GM19467 (cell line): ENCODE data around the gene SLC35B4.
"Not testable (repeated sequence)": the region's sequence is repeated elsewhere in the genome, so short reads cannot be mapped to it uniquely, and the experiment has no call there.

ENCODE experiments used
- ATAC-seq: cut with Tn5 transposase; IDR thresholded peaks from one replicate; pipeline ENCODE4 v1.9.1; 2021; ENCODE audit warnings: mild to moderate bottlenecking, moderate library complexity; ENCODE audit not compliant: unreplicated experiment

The SLC35B4 gene

DNA sequence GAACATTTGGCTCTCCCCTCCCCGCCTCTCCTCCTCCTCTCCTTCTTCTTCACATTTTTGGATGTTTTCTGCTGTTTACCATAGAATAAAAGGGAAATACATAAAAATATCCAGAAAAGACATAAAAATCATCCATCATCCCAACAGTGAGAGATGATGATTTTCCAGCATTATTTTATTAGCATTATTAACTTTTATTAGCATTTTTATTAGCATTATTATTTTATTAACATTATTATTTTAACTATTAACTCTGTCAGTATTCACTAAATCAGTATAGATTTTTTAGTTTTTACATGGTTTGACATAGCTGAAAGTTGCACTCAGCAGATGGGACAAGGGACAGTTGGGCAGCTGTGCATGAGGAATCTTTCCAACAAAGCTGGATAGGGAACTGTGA, 16.2 kb upstream of the SLC35B4 start:
- no peak for ATAC-seq

DNA sequence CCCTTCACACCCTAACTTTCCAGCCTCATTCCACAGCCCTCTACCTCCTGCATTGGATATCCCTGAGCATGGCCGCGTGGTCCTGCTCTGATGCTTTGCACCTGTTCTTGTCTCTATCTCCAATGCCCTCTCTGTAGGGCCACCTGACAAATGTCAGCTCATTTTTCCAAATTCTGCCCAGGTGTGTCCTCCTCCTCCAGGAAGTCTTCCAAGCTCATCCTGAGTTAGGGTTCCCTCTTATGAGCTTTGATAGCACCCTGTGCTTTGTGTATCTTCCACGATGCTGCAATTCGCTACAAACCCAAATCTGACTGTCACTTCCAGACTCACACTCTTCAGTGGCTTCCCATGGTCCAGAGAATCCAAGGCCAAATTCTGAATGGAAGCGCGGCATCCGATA, 14.7 kb upstream of the SLC35B4 start:
- ATAC-seq: no peak

DNA sequence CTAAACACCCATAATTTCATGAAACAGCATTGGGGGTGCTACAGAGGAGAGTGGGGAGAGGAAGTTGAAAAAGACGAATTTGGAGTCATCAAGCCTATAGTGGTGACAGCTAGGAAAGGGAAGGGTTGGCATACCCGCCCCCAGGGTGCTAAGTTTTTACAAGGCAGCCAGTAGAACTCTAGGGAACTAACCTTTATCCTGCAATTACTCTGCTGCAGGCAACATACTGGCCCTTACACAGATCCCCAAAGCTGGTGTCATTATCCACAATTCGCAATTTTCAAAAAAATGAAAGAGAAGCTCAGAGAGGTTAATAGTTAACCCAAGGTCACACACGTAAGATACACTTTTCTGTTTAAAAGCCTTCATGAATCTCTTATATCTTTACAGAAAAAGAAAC, 14.2 kb upstream of the SLC35B4 start:
- ATAC-seq: no peak

DNA sequence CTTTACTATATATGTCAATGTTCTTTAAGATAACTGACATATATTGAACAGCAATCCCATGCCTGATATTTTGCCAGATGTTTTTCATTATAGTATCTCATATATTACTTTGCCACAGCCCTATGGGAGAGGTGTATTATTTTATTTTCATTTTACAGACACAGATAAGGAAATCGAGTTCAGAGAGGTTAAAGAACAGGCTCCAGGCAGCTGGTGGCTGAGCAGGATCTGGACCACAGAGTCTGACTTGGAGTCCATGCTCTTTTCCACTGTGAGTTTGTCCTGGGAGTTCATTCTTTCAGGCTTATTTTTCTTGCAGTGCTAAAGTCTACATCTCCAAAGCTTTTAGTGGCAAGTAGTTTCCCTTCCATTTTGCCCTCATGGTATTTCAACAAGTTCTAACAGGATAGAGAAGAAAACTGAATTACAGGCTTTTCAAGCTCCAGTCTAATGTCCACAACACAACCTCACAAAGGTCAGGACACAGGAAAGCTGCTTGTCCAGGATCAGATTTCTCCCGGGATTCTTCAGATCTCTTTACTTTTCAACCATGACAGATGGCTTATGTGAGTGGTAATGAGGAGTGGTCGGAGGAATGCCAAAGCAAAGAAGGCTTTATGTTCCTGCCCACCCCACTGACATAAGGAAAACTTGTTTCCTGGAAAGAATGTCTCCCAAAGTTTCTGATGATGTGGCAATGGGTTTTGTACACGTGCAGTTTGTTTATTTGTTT, 13.1 kb upstream of the SLC35B4 start:
- no peak for ATAC-seq

DNA sequence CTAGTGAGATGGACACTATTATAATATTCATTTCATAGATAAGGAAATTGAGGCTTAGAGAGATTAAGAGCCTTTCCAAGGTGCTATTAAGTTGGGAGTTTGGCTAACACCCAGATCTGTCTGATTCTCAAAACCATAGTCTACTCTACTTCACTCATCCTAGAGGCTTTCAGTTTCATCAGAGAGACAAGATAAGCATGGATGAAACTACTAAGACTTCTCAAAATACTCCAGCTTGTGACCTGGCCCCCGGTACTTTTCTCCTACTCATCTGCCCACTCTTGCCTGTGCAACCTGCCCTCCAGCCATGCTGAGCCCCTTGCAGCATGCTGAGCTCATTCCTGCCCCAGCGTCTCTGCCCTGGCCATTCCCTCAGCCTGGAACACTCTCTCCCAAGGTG, 12.2 kb upstream of the SLC35B4 start:
- ATAC-seq: no peak

DNA sequence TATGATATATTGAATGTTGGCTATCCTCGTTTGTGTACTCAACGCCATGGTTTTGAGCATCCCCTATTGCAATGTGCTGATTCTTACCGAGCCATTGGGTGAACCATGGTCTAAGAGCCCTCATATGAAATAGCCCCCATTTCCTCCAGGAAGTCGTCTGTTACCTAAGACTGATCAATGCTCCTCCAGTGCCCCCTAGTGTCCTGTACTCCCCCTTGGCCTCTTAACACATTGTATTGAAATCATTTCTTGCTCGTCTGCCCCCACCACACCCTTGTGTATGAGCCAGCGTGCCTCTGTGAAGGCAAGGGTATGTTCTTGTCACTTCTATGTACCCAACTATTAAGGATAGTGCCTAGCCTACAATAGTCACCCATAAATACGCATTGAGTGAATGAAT, 11.2 kb upstream of the SLC35B4 start:
- ATAC-seq: no peak

DNA sequence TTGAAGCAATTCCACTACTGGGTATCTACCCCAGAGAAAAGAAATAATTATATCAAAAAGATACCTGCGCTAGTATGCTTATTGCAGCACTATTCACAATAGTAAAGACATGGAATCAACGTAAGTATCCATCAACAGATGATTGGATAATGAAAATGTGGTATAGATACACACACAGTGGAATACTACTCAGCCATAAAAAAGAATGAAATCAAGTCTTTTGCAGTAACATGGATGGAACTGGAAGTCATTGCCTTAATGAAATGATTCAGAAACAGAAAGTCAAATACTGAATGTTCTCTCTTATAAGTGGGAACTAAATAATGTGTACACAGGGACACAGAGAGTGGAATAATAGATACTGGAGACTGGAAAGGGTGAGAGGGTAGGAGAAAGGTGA, 7.4 kb upstream of the SLC35B4 start:
- no peak for ATAC-seq

DNA sequence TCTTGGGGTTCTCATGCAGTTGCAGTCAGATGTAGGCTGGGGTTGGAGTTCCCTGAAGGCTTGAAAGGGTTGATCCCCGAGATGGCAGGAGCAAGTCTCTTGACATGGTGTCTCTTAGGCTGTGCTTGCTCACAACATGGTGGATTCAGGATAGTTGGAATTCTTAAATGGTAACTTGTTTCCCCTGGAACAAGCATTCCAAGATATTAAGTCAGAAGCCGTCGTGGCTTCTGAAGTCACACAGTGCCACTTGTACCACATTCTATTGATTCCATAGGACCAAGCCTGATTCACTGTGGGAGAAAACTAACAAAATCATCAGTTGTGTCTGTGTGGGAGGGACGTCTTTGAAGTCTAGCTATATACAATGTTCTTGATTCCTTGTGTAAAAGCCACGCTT, 3.5 kb upstream of the SLC35B4 start:
- no peak for ATAC-seq

DNA sequence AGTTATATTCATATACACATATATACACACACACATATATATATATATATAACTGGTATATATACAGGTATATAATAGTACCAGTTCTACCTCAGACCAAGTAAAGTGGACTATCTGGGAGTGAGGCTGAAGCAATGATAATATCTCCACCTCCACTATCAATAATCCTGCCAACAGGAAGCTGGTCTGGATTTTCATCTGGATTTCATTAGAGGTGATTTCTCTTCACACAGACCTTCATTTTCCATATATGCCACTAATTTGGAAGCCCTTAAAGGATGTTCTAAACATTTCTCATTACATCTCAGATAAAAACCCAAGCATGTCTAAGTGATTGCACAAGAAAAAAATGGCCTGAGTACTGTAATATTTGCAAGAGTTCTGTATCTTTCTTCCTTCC, 1.7 kb upstream of the SLC35B4 start:
- ATAC-seq: no peak

DNA sequence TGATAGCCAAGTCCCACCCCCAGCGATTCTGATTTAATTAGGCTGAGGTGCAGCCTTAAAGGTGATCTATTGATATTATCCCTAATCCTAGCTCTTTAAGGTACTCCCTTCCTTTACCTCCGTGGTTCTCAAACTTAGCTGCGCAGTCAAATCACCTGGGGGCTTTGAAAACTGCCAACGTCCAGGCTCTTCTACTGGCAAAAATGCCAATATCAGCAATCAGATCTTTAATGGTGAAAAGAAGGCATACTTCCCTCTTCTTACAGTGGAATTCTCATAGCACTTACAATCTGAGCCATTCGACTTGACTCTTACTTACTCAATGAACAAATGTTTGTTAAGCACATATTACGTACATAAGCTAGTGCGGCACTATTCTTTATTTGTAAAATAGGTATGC, 704 bp upstream of the SLC35B4 start:
- no peak for ATAC-seq

DNA sequence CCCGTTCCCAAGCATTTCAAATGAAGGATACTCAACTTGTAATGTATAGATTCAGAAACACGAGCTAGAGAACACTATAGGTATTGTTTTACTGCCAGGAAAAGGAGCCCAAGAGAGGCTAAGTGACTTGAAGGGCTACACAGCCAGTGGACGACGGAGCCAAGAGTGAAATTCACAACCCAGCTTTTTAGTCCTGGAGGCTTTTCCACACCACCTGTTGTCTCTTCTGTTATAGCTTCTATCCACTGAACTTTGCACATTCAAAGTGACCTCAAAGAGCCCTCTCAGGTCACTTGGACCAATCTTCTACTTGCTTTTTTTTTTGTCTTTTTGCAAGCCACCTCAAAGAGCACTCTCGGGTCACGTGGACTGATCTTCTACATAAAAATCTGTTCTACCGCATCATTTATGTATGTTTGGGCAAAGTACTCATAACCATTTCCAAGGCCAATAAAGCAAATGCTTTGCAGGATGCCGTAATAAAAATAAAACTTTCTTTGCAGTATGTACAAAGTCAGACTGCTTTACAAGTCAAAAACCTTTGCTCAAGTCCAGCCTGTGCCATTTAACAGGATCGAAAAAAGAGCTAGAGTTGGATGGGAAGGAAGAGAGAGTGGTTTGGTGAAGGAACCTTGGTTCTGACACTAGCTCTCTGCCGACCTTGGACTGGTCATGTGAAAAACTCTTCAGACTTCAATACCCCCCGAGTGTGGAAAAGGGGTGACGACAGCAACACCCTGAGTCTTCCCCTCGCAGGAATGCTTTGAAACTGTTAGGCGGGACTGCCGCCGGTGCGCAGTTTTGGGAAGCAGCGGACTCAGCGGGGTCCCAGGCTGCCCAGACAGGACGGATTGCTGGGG, 821 bp downstream of the SLC35B4 start:
- ATAC-seq: no peak

DNA sequence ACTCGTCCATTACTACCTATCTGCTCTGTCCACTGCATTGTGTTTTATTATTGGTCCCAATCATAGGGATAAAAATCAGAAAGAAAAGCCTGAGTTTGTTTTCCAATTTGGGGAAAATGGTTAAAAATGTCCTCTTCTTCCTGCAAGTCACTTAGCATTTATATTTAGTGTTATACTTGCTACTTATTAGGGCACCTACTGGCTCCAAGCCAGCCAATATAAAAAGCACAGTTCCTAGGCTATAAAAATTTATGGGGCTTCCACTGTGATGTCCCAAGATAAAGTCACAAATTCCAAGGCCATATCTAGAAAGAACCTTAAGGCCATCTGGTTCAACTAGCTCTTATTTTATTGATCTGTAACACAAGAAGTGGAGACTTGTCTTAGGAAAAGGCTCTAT, 3.2 kb downstream of the SLC35B4 start:
- ATAC-seq: no peak

DNA sequence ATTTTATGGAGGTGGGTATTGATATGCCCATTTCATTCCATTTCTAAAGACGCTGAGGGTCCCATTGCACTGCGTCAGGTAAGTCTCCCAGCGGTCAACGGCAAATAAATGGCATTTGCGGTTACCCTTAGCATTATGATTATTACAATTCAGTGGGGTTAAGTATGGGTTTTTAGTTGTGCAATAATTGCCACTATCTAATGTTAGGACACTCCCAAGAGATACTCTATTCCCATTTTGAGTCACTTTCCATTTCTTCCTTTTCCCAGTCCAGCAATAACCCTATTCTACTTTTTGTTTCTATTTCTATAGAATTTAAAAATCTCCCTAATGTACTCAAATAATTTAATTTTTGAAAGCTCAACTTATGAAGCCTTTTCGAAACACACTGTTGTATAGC, 4.0 kb downstream of the SLC35B4 start:
- no peak for ATAC-seq

DNA sequence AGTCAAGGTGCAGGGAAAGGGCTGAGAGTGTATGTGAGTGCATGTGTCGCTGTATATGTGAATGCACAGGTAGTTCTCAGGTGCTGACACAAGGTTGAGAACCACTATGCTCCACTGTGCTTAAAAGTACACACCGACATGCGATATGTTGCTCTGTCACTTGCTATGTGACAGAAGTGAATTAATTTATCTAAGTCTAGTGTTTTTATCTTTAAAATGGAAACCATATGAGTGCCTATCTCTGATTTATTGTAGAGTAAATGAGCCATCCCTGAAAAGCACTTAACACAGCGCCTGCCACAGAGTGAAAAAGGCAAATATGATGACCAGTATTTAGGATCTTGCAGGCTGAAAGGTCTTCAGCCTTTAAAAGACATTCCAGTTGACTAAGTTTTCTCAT, 4.9 kb downstream of the SLC35B4 start:
- ATAC-seq: no peak

DNA sequence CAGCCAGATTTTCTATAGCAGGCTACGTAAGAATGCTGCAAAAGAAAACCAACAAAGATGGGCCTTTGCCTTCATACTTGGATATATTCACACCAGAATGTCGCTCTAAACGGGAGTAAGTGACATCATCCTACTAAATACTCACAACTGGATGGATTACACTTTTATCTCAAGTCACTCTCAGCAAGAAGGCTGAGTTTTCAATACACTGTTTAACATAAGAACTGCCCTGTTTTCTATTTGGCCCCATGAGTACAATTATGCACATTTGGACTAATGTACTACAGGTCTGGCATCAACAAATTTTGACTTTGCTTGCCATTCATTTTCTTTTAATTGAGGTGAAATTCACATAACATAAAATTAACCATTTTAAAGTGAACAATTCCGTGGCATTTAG, 8.2 kb downstream of the SLC35B4 start:
- ATAC-seq: no peak

DNA sequence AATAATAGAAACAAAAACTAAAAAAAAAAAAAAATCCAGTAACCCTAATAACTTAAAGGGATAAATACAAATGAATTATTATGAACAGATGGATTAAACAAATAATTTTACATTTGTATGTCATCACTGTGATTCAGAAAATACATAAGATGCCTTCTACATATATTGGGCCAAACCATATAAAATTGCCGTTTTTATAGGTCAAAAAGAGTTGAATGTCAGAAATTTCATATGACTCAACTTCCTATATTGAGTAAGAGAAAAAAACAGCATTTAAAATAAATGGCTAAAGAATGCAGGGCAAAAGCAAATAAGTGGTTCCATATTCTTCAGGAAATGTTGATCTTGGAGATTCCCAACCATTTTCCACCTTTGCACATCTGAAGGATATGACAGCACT, 9.4 kb downstream of the SLC35B4 start:
- ATAC-seq: no peak

DNA sequence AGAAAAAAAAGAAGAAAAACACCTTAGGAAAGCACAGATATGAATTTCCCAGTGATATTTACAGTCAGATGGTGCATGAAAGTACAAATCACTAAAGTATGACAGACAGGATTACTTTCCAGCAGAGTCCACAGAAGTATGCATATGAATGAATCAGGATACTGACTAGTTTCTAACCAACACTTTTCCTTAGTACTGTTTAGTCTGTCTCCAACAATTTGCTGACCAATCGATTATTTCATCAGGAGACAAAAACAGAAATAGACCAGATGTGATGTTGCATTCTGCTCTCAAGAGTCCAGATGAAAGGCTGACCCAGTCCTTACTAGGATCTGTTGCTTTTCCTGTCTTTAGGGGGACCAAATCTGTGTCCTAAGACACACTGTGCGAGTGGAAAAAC, 14.6 kb downstream of the SLC35B4 start:
- ATAC-seq: no peak

DNA sequence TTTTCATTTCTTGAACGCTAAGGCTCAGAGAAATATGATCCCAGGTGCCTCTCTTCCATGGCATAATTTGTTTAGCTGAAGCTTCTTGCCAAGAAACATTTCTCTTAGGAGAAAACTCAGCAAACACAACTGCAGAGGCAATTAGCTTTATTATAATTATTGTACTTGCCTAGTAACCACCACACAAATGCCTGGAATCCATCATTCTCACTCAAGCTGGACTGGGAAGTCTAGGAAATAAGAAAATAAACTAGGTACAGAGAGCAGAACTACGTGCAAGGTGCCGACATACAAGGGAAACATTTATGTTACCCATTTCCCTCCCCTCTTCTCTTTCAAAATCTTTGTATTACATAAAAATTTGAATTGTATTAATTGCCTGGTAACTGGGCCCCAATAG, 15.1 kb downstream of the SLC35B4 start:
- ATAC-seq: no peak

DNA sequence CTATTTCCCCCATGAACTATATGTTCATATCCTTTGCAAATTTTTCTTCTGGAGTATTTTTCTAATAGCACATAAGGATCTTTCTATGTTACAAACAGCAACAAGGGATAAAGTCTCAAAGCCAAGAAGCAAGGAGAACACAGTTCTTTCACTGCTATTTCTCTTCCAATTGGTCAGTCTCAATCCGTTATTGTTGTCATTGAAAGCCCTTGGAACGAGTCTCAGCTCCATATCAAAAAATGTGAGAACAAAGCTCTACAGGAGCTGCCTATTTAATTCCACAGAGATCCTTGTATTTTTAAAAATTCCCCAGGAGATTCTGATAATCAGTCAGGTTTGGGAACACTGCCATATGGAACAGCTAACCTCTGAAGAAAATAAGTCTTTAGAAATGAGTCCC, 15.7 kb downstream of the SLC35B4 start:
- no peak for ATAC-seq

DNA sequence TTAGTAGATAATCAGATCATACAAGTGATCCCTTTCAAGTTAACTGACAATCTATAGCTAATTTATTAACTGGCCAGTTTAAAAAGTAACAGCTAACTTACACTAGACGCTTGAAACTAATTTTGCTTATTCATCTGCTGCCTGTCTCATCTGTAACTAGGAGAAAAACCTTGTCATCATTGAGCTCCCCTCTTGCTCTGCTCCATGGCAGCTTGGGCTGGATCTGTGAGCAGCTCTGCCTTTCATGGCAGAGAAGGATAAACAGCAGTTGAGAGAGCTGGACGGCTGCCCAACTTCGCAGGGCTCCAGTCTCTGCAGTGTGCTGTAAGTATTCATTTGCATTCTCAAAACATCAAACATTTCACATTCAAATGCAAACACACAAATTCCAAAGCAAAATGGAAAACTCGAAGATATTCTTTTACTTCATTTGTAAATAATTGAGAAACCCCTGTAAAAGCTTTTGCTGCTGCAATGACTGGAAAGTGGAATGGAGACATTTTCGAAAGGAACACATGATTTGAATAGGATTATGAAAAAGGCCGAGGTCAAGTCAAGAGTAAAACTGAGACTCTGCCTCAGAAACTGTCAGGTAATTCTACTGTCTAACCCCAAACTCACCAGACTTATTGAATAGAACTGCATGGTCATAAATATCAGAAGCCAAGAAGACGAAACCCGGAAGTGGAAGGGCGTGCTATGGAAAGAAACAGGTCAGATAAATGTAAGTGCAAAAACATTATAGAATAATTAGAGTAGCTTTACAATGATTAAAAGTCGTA, 17.6 kb downstream of the SLC35B4 start:
- ATAC-seq: no peak

DNA sequence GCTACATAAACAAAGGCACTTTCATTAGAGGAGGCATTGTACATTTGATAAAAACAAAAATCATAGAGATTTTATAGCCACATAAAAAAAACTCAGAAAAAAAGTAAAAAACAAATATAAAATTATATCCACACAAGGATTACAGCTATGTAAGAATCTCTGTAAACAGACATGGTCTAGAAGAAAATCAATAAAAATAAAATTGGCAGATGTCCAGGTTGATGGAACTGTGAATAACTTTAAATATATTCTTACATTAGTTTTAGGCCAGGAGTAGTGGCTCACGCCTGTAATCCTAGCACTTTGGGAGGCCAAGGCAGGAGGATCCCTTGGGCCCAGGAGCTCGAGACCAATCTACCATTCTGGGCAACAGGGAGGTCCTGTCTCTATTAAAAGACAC, 19.2 kb downstream of the SLC35B4 start:
- no peak for ATAC-seq

DNA sequence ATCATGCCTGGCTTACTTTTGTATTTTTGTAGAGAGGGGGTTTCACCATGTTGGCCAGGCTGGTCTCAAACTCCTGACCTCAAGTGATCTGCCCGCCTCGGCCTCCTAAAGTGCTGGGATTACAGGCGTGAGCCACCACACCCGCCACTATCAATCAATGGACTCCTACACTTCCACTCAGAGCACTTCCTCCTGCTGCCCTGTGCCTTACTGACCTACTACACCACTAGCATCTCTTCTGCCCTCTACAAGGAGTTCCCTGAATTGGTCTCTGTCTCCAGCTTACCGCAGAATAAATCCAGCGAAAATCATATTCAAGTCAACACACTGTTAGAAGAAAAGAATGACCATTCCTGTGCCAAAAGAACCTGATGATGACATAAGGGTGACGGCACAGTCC, 20.7 kb downstream of the SLC35B4 start:
- not testable (repeated sequence) for ATAC-seq
